GM19099 (cell line): ENCODE measurements around the gene DOCK10.

Experiments used
- POLR2A ChIP-seq: IDR thresholded peaks from 3 replicates; pipeline ENCODE4 v1.6.1; 2011; ENCODE audit warnings: low read depth; ENCODE audit not compliant: insufficient read length; ENCODE audit errors: extremely low read depth

DOCK10 gene

GRCh38 chr2:225056330-225057073 is 14.2 kb upstream of the DOCK10 start:
- no peak for TF ChIP-seq POLR2A

GRCh38 chr2:225055714-225056113 is 13.4 kb upstream of the DOCK10 start:
- TF ChIP-seq POLR2A = no peak

- TF ChIP-seq POLR2A = no peak
Observed at GRCh38 chr2:225052703-225053102, 10.4 kb upstream of the DOCK10 start.

- TF ChIP-seq POLR2A = no peak
Observed at GRCh38 chr2:225042800-225043167, 516 bp upstream of the DOCK10 start.

GRCh38 chr2:225041207-225041850 is 939 bp downstream of the DOCK10 start:
- TF ChIP-seq POLR2A = peak; percentile 79

- TF ChIP-seq POLR2A = no peak
Observed at GRCh38 chr2:225040856-225041206, 1.4 kb downstream of the DOCK10 start.

- peak; percentile 26 for TF ChIP-seq POLR2A
Observed at GRCh38 chr2:225040142-225040541, 2.1 kb downstream of the DOCK10 start.

- no peak for TF ChIP-seq POLR2A
Observed at GRCh38 chr2:225038231-225038523, 4.1 kb downstream of the DOCK10 start.

- TF ChIP-seq POLR2A = no peak
Observed at GRCh38 chr2:225037415-225038230, 4.6 kb downstream of the DOCK10 start.

GRCh38 chr2:225036431-225036830 is 5.8 kb downstream of the DOCK10 start:
- no peak for TF ChIP-seq POLR2A

GRCh38 chr2:225033440-225034318 is 8.6 kb downstream of the DOCK10 start:
- no peak for TF ChIP-seq POLR2A

- no peak for TF ChIP-seq POLR2A
Observed at GRCh38 chr2:225032246-225032645, 10.0 kb downstream of the DOCK10 start.

GRCh38 chr2:225031599-225031998 is 10.7 kb downstream of the DOCK10 start:
- no peak for TF ChIP-seq POLR2A

- TF ChIP-seq POLR2A = no peak
Observed at GRCh38 chr2:225030893-225031292, 11.4 kb downstream of the DOCK10 start.

- TF ChIP-seq POLR2A = no peak
Observed at GRCh38 chr2:225030203-225030602, 12.1 kb downstream of the DOCK10 start.
